Measurements from ENCODE around the gene THRA.
A peak's percentile ranks its signal among the peaks of the same experiment; 100 is the strongest.

The THRA gene

GRCh38 chr17:40026816-40027613 is 35.8 kb upstream of the THRA start:
- peak; percentile 50 to 81 for DNase-seq

DNA sequence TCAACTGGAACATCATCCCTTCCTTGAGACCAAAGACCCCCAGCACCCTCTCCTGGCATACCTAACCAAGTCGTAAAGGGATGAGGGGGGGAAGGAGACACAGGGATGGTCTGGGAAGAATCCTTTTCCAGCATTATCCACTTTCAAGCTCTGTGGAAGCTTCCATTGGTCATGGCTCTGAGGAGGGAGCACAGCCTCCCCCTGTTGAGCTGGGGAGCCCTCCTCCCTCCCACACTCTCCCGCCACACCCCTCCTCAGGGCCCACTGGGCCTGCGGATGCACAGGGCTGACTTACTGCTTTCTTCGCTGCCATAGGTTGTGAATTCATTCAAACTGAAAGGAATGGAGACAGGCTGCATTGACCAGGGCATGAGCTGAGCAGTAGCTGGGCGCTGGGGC is 35.2 kb upstream of the THRA start:
- DNase-seq = no peak

GRCh38 chr17:40028595-40028994 is 34.2 kb upstream of the THRA start:
- no peak for DNase-seq

GRCh38 chr17:40031706-40032105 is 31.1 kb upstream of the THRA start:
- no peak for DNase-seq

- no peak for DNase-seq
Measured at GRCh38 chr17:40032322-40033320, 30.1 kb upstream of the THRA start.

DNA sequence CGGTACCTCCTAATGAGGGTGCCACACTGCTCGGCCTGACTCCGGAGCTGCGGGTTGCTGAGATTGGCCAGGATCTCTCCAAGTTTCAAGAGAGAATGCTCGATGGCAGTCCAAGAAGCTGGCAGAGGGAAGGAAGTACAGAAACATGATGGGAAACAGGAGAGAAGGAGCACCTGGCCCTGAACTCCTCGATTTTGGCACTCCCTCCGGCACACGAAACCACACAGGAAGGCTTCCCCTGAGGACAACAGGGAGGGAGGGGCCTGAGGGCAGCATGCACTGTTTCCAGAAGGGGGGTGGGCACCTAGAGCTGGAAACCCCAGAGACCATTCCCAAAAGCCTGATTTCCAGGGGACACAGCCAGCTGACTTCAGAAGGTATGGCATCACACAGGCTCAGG is 29.4 kb upstream of the THRA start:
- no peak for DNase-seq

DNA sequence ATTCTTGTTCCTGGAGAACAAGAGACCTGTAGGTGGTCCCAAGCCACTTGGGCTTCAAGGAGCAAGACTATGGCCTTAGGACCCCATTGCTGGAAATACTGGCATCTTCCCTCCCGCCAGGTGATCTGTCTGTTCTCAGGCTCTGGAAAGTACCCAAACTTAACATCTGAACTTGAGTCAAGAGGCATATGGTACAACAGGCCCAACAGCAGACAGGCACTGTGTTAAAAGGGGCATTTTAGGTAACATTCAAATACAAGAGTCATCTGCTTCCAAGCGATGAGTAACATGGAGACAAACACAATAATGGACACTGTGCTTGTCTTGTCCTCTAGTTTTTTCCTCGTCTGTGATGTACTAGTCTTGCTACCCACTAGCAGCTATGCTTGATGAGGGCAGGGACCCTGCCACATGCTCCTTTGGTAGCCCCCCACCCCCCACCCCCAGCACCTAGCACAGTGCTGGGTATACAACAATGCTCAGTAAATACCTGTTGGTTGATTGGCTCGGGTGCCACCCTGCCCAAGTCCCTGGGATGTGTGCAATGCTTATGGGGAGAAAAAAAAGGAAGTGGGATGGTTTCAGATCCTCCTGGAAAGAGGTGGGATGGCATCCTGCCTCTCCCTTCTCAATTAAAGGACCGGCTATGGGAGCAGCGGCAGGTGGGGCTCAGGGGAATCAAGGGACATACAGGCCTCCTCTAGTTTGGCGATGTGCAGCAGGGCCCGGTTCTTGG is 28.2 kb upstream of the THRA start:
- DNase-seq = no peak

DNA sequence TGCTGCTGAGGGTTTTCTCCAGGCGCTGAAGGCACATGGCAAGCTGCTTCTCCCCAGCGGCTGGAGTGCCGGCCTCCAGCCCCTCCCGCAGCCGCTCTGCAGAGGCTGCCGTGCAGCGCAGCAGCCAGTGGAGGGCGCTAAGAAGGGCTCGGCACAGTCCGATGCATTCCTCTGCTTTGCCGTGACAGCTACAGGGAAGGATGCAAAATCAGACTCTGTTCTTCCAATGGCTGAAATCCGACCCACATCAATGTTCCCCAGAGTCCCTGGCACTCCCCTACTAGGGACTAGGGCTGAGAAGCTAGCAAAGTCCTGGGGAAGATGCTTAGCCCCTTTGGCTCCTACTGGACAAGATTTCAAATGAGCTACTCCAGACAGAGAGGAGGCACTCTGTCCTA is 27.6 kb upstream of the THRA start:
- no peak for DNase-seq

DNA sequence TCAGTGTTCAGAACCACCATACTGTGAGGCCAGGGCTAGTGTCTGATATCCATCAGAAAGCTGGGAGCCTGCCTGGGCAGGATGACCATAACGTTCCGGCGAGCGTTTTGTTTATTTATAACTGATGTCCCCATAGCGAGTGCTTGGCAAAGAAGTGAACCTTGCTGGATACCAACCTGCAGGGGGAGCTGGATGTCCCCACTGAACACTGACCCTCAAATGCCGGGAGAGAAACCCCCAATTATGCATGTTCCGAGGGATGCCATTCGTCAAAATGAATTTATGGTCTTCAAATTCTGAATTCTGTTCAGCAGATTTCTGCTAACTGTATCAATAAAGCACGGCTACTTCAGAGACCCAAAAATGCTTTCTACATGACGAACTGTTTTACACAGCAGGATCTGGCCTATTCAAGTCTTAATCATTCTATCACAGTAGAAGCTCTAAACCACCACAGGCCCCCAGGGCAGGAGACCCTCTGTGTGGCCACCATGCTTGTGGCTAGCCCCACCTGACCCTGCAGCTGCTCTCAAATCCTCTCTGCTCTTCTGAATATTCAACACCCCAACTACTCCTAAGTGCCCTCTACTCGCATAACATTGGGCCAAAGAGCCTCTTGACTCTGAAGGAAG is 23.8 kb upstream of the THRA start:
- DNase-seq = no peak

- peak; percentile 25 to 27 for DNase-seq
Measured at GRCh38 chr17:40041196-40041595, 21.6 kb upstream of the THRA start.

- no peak for DNase-seq
Measured at GRCh38 chr17:40056379-40057015, 6.3 kb upstream of the THRA start.

- DNase-seq = no peak
Measured at GRCh38 chr17:40058186-40058784, 4.5 kb upstream of the THRA start.

GRCh38 chr17:40058865-40059264 is 3.9 kb upstream of the THRA start:
- no peak for DNase-seq

- DNase-seq = no peak
Measured at GRCh38 chr17:40059729-40060475, 2.9 kb upstream of the THRA start.

GRCh38 chr17:40060887-40061608 is 1.7 kb upstream of the THRA start:
- no peak for DNase-seq

DNA sequence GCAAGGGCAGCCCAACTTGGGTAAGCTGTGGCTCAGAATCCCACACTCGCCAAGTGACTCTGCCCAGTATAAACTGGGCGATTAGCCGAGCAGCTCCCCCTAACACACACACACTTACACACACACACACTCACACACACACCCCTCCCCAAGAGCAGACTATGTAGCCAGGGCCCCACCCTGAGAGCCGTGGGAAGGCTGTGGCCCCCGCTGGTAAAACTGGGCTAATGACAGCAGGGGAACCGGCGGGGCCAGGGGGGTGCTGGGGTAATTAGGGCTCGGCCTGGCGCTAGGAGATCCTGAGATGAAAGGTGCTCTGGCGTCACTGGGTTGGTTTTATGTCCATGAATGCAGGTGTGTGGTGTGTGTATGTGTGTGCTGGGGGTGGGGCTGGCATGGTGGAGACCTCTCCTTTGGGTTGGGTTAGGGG is 1.1 kb upstream of the THRA start:
- no peak for DNase-seq

GRCh38 chr17:40063187-40063771 is 514 bp downstream of the THRA start:
- peak; percentile 78 to 79 for DNase-seq

- DNase-seq = peak; percentile 84 to 98
Measured at GRCh38 chr17:40063901-40064531, 1.3 kb downstream of the THRA start.

Data from inflammatory macrophage treated with lipopolysaccharide for 1 hour (primary cell).